ENCODE data around the gene FSD1.

FSD1 gene

DNA sequence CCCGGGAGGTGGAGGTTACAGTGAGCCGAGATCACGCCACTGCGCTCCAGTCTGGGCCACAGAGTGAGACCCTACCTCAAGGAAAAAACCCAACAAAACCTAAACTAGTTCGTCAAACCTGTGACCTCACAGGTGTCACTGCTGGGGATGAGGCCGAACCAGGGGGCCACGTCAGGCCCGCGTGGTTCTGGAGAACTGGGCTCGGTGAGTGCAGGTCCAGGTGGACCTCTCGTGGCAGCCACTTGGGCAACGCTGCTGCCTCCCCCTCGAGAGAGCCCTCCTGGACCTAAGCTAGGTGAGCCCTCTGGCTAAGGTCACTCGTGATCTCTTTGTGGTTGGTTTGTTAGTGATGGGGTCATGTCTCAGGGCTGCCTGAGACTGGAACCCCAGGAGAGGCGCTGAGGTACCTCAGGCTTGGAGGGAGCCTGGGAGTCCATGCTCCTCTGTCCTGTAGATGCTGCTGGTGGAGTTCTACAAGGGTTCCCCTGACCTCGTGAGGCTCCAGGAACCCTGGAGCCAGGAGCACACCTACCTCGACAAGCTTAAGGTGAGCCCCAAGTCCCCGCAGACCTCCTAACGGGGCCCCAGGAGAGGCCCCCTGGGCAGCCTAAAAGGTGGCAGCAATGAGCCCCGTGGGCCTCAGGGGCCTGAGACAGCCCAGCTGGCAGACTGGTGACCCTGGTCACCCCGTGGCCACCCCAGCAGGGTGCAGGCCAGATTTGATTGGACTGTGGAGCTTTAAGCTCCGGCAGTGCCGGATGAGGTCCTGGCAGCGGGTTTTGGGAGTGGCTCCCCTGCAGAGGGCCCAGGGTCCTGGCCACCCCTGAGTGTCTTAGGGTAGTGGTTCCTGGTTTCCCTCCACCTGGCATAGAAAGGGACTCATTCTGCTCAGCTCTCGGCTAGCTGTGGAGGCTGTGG lies 54.6 kb downstream of the FSD1 start:
- TF ChIP-seq, protein P1, sequence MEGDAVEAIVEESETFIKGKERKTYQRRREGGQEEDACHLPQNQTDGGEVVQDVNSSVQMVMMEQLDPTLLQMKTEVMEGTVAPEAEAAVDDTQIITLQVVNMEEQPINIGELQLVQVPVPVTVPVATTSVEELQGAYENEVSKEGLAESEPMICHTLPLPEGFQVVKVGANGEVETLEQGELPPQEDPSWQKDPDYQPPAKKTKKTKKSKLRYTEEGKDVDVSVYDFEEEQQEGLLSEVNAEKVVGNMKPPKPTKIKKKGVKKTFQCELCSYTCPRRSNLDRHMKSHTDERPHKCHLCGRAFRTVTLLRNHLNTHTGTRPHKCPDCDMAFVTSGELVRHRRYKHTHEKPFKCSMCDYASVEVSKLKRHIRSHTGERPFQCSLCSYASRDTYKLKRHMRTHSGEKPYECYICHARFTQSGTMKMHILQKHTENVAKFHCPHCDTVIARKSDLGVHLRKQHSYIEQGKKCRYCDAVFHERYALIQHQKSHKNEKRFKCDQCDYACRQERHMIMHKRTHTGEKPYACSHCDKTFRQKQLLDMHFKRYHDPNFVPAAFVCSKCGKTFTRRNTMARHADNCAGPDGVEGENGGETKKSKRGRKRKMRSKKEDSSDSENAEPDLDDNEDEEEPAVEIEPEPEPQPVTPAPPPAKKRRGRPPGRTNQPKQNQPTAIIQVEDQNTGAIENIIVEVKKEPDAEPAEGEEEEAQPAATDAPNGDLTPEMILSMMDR (conservative IDR thresholded peaks at IDR 0.05; ENCODE audit: low read length): no peak
- DNase-seq (ENCODE audit: low read depth): no peak

DNA sequence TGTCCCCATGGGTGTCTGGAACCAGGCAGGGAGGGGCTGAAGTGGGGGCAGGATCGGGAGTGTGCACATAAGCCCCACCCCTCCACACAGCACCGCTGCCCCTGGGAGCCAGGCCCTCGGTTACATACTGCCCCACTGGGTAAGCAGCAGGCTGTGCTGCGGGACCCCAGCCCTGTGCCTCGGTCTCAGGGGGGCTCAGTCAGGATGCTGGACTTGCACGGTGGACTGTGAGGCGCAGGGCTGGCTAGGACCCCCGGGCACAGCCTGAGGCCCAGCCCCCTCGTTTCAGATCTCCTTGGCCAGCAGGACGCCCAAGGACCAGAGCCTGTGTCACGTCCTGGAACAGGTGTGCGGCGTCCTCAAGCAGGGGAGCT lies 55.2 kb downstream of the FSD1 start:
- no peak overlapping the region for H3K4me3 ChIP-seq (ENCODE audit: low read length)

More for the DNA sequence above, 54.6 kb downstream of the FSD1 start:
- H3K4me3 ChIP-seq (ENCODE audit: low read length): no peak overlapping the region

DNA sequence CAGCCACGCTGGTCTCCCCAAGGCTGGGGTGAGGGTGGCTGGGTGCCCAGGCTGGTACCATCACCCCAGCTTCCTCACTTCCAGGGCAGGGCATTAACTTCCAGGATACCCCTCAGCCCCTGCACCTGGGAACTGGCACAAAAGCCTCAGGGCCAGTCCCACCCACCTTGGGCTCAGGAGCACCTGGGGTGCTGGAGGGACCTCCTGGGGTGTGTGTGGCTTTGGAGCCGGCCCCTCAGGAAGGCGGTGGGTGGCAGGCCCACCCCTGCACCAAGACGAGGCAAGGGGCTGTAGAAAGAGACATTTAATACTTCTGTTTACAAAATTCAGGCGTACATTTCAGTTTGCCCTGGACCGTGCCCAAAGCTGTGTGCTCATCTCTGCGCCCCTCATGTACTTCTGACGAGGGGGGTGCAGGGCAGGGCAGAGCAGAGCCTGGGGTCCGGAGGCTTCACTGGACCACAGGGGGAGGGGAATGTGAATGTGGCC lies 55.7 kb downstream of the FSD1 start:
- TF ChIP-seq, protein P1 (conservative IDR thresholded peaks at IDR 0.05; ENCODE audit: low read length): no peak
- DNase-seq (ENCODE audit: low read depth): no peak

More for the DNA sequence above, 55.2 kb downstream of the FSD1 start:
- no peak for DNase-seq (ENCODE audit: low read depth)
- TF ChIP-seq, protein P1 (conservative IDR thresholded peaks at IDR 0.05; ENCODE audit: low read length): no peak

DNA sequence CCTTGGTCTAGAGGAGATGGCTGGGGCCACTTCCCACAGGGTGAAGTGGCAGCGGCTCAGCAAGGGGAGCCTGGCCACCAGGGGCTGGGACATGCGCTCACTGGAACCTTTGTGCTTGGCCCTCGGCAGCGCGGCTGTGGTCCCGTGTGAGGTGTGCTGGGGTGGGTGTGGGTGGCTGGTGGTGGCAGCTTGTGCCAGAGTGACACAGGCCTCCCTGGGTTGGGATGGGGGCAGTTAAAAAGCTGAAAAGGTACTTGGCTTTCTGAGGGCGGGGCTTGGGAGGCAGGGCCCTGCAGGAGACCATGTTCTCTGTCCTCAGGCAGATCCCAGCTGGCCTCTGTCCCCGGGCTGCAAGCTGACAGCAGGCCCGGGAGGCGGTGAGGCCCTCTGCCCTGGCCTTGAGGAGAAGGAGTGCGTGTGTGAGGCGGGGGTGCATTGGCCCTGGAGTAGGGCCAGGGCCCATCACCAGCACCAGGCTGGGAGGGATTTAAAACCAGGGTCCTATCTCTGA lies 56.3 kb downstream of the FSD1 start:
- TF ChIP-seq, protein P1 (conservative IDR thresholded peaks at IDR 0.05; ENCODE audit: low read length): no peak
- no peak for DNase-seq (ENCODE audit: low read depth)
- H3K4me3 ChIP-seq (ENCODE audit: low read length): no peak overlapping the region

More for the DNA sequence above, 55.7 kb downstream of the FSD1 start:
- H3K4me3 ChIP-seq (ENCODE audit: low read length): no peak overlapping the region

DNA sequence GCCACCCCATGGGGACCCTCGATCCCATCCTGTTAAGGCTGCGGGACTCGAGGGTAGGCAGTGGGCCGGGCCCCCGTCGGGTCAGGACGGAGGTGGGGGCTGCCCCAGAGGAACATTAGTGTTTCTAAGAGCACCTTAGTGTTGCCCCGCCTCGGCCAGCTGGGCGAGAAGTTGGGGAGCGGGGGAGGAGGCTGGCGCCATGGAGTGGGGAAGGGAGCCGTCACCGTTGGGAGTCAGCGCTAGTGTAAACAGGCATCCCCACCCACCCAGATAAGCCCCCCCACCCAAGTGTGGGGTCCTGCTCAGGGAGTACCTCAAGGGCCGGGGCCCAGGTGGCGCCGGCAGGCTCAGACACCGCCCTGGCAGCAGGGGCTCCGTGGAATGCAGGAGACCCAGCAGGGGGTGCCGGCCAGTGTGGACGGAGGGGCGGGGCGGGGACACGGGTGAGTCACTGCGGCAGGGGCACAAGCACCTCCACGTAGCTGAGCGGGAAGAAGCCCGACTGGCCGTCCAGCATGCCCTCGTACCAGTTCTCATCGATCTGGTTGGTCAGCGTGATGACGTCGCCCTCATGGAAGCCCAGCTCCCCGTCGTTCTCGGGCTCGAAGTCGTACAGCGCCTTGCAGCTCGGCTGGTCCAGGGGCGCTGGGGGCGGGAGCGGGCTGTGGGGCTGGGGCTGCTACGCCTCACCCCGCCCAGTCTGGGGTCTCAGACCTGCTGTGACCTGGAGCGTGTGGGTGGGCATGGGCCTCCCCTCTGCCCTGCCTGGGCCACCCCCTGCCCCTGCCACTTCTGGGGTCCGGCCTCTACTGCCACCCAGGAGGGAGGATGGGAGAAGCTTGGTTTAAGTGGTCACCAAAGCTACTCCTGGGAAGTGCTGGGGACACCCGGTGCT lies 57.0 kb downstream of the FSD1 start:
- no peak for DNase-seq (ENCODE audit: low read depth)
- no peak overlapping the region for H3K4me3 ChIP-seq (ENCODE audit: low read length)
- TF ChIP-seq, protein P1 (conservative IDR thresholded peaks at IDR 0.05; ENCODE audit: low read length): no peak

DNA sequence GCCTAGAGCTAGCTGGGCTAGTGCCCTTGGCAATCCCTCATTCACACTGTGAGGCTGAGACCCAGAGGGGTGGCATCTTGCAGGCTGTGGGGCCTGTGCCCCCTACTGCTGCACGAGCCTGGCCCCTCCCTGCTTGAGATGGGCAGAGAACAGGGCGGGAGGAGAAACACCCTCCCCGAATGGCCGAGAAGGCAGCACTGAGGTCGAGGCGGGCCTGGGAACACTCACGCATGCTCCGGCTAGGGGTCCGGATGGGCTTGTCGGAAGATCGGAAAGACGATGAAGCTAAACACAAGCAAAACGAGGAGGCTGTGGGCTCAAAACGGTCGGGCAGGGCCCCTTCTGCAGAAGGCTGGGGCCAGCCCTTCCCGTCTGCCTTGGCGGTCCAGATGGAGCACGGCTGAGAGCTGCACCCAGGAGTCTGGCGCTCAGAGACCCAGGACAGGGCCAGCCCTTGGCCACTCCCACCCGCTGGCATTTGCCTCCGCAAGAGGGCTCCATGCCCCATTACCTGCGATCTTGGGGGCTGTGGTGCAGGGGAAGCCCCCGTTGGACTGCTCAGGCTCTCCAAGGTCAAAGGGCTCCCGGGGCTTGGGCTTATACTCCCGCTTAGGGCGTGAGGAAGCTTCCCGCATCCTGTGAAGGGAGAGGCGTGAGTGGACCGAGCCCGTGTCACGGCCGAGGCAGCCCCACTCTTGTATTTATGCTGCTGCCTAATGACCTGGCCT lies 57.9 kb downstream of the FSD1 start:
- no peak overlapping the region for H3K4me3 ChIP-seq (ENCODE audit: low read length)
- DNase-seq (ENCODE audit: low read depth): no peak
- TF ChIP-seq, protein P1 (conservative IDR thresholded peaks at IDR 0.05; ENCODE audit: low read length): no peak
